Kidney (tissue), 14 donors: Measurements from ENCODE around the gene JMJD4. TPM values are rescaled to one million over a fixed set of nuclear protein-coding genes. Genes with fewer than 3 reads are reported as not detected.

Source experiments
- DNase-seq, 5 donors: peaks; one replicate each; pipeline ENCODE4 v3.0.0-alpha.2; 2013 to 2020
- FAIRE-seq: peaks from 2 replicates; lab custom pipeline; 2012; peaks lifted over from hg19 to GRCh38; lab: Jason Lieb, UNC
- H3K27ac ChIP-seq, 2 donors: one replicate each; pipeline ENCODE4 v1.7.0; 2013; ENCODE audit warnings: low read depth in 2 of 2, low read length in 2 of 2, inconsistent platforms in 1 of 2
- H3K27me3 ChIP-seq: one replicate; pipeline ENCODE4 v1.7.1; 2013; ENCODE audit warnings: low read length, inconsistent platforms; ENCODE audit not compliant: control insufficient read depth, insufficient read depth
- H3K36me3 ChIP-seq, 3 donors: one replicate each; pipeline versions ENCODE4 v1.7.0 to v1.7.1; 2013; ENCODE audit warnings: low read length in 3 of 3, control low read depth in 1 of 3, inconsistent platforms in 1 of 3; ENCODE audit not compliant: insufficient read depth in 3 of 3, control insufficient read depth in 2 of 3
- H3K4me1 ChIP-seq, 3 donors: one replicate each; pipeline versions ENCODE4 v1.7.0 to v1.7.1; 2013; ENCODE audit warnings: low read length in 3 of 3, inconsistent platforms in 1 of 3, low read depth in 1 of 3; ENCODE audit not compliant: control insufficient read depth in 2 of 3, insufficient read depth in 2 of 3
- H3K4me3 ChIP-seq, 3 donors: one replicate each; pipeline versions ENCODE4 v1.7.0 to v1.8.1; 2013; ENCODE audit warnings: low read length in 3 of 3, control low read depth in 1 of 3, inconsistent platforms in 1 of 3
- H3K9ac ChIP-seq, 3 donors: one replicate each; pipeline versions ENCODE4 v1.7.0 to v1.7.1; 2013; ENCODE audit warnings: low read length in 3 of 3, control low read depth in 1 of 3, inconsistent platforms in 1 of 3
- H3K9me3 ChIP-seq, 3 donors: one replicate each; pipeline versions ENCODE4 v1.7.0 to v1.7.1; 2013; ENCODE audit warnings: low read length in 3 of 3, control low read depth in 1 of 3, inconsistent platforms in 1 of 3; ENCODE audit not compliant: control insufficient read depth in 2 of 3, insufficient read depth in 1 of 3
- CTCF ChIP-seq: IDR thresholded peaks from 3 replicates; pipeline ENCODE4 v1.5.1; 2012; ENCODE audit warnings: mild to moderate bottlenecking, moderate library complexity, borderline replicate concordance; ENCODE audit not compliant: insufficient read depth; ENCODE audit errors: extremely low read depth
- intact Hi-C: fragments of 100-400 bp; cut with DNase I; formaldehyde crosslinking; loops from one replicate; pipeline ENCODE4 v1.11.1; 2022
- polyA plus RNA-seq: library from polyadenylated mRNA; stranded (reverse); fragments of 350-450 nt; fragmentation: Illumina TruSeq; extraction: RNeasy Lipid Tissue Mini Kit (QIAGEN cat#74804); gene quantifications from one replicate; pipeline ENCODE4 v1.2.3, GENCODE V29; 2014; ENCODE audit warnings: low read depth, low replicate concordance; ENCODE audit not compliant: insufficient read depth
- total RNA-seq: library from RNA; stranded (reverse); fragmentation: NEBNext Ultra II Directional; extraction: Animal tissue kit (Norgen Biotek cat#: 25700); gene quantifications from one replicate; pipeline ENCODE4 v1.2.1, GENCODE V29; 2021
- donor health status: control.
- donor health status: control.
- donor health status: control.
- donor health status: control.
- donor health status: control.
- donor health status: DM: yes; HTN: yes; CAD: no.
- donor health status: Normal renal cell carcinoma (clear cell type).

Gene JMJD4
- total and polyA plus RNA-seq, 2 donors from 2014 or later = 12.6 to 15.9 TPM

DNA sequence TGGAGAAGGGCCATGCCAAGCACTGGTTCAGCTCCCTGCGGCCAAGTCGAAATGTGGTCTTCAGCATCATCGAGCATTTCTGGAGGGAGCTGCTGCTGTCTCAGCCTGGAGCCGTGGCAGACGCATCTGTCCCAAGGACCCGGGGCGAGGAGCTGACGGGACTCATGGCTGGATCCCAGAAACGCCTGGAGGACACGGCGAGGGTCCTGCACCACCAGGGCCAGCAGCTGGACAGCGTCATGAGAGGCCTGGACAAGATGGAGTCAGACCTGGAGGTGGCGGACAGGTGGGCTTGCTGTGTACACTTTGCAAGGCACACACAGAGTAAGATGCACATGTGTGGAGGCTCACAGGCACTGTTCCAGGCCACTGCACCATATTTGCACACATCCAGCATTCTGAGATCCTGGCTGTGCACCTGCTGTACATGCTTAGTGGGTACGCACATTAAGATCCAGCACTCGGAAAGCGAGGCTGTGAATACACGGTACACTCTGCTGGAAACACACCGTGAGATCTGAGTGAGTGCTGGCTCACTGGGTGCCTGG lies 12.9 kb upstream of the JMJD4 start:
- intact Hi-C loops = no loop called here
- Histone ChIP-seq H3K27ac (no peak overlapping the region), H3K9me3 (no peaks in the 10 kb centered on the region), H3K9ac (no peak overlapping the region), H3K27me3 (no peaks in the 10 kb centered on the region), H3K4me3 (no peak overlapping the region), H3K36me3 (peaks cover 3 to 8% (median 8%) of the 10 kb centered on the region in 3 donors), H3K4me1 (no peaks in the 10 kb centered on the region)
- DNase-seq (peak in 1 of 5 donors; percentile 75), FAIRE-seq (no peak)
- TF ChIP-seq CTCF = no peak

DNA sequence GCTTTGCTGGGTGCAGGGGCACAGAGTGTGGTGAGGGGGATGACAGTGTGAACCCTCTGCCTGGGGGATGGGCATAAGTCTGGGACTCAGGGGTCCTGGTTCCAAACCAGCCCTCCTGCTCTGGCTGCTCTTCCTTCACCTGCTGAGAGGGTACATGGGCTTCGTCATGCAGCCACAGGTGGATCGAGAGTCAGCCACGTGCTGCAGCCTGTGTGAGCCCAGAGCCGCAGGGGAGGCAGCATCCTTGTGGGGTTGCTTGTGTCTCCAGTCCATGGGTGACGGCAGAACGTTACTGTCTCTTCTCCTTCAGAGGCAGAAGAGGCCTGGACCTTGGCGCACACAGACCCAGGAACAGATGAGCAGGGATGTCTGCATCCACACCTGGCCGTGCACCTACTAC lies 12.3 kb upstream of the JMJD4 start:
- Histone ChIP-seq H3K27me3 (no peaks in the 10 kb centered on the region), H3K36me3 (peaks cover 3 to 8% (median 8%) of the 10 kb centered on the region in 3 donors), H3K9me3 (no peaks in the 10 kb centered on the region), H3K4me1 (no peaks in the 10 kb centered on the region), H3K9ac (no peak overlapping the region), H3K4me3 (no peak overlapping the region), H3K27ac (no peak overlapping the region)
- FAIRE-seq (no peak), DNase-seq (peak in 1 of 5 donors; percentile 41)
- intact Hi-C loops = no loop called here
- no peak for TF ChIP-seq CTCF

- no peaks in the 10 kb centered on the region for H3K9me3 ChIP-seq
- H3K9ac ChIP-seq = no peak overlapping the region
- no peaks in the 10 kb centered on the region for H3K27me3 ChIP-seq
- FAIRE-seq (no peak), DNase-seq (no peak)
- H3K27ac ChIP-seq = no peak overlapping the region
- H3K4me3 ChIP-seq = no peak overlapping the region
- intact Hi-C loops = no loop called here
- H3K36me3 ChIP-seq = peaks cover 3 to 8% (median 8%) of the 10 kb centered on the region in 3 donors
- no peak for TF ChIP-seq CTCF
- H3K4me1 ChIP-seq = no peaks in the 10 kb centered on the region
Observed at GRCh38 chr1:227746676-227747075, 11.6 kb upstream of the JMJD4 start.
